Measurements from ENCODE around the gene COL24A1. TPM values are rescaled to one million over a fixed set of nuclear protein-coding genes. Genes with fewer than 3 reads are reported as not detected.

COL24A1 gene
- total RNA-seq (2021) (0.92 to 1.1 TPM (median 1.0 TPM) in 3 replicates), Bru-seq, nascent RNA (percentile 26 among the genes with signal in this experiment)
- long read RNA-seq, experiment 1, partial matches to known transcripts, result 1 of 3 reads
- long read RNA-seq, experiment 1, other reads (novel, unspliced or antisense), result 2 of 3 reads
- long read RNA-seq, experiment 2, result 0 reads
- long read RNA-seq, experiment 3, partial matches to known transcripts, result 2 of 4 reads
- long read RNA-seq, experiment 3, other reads (novel, unspliced or antisense), result 2 of 4 reads

- no peak within 1 kb of the TSS for H3K27ac Mint-ChIP-seq
- TF ChIP-seq MAX (CRISPR knock-in tag; IDR thresholded peaks at IDR 0.05), result 0 out of 2 replicates have a peak, but pooled peaks have one; percentile 18
- TF ChIP-seq ATF2 (CRISPR knock-in tag; IDR thresholded peaks at IDR 0.05; ENCODE audit: borderline replicate concordance, low read depth), result no peak
- no peak for TF ChIP-seq RELA (CRISPR knock-in tag; IDR thresholded peaks at IDR 0.05; ENCODE audit: borderline replicate concordance)
- DNase-seq (ENCODE audit: low spot score) (peak; percentile 78), ATAC-seq (peak; percentile 78)
- H3K4me1 Mint-ChIP-seq, result peaks cover 19% of the 10 kb centered on the region
- no peaks in the 10 kb centered on the region for H3K36me3 Mint-ChIP-seq
- peaks cover 56% of the 10 kb centered on the region for H3K27me3 Mint-ChIP-seq (ENCODE audit: low read depth)
- POLR2A ChIA-PET, result no interaction called here
- CTCF ChIA-PET, result no interaction called here
- peak within 1 kb of the TSS; percentile 74 for H3K4me3 Mint-ChIP-seq
- H3K9me3 Mint-ChIP-seq, result no peaks in the 10 kb centered on the region
These were observed at the start of gene COL24A1 for GRCh38 chr1:86156566-86157455. Gene COL24A1, minus strand, starts transcription at chr1:86156772. Its CDS starts 376 bp downstream, at chr1:86156396.

- CTCF ChIA-PET, result no interaction called here
- no peak overlapping the region for H3K4me3 Mint-ChIP-seq
- no peaks in the 10 kb centered on the region for H3K9me3 Mint-ChIP-seq
- DNase-seq (ENCODE audit: low spot score) (no peak), ATAC-seq (no peak)
- TF ChIP-seq, protein P1, sequence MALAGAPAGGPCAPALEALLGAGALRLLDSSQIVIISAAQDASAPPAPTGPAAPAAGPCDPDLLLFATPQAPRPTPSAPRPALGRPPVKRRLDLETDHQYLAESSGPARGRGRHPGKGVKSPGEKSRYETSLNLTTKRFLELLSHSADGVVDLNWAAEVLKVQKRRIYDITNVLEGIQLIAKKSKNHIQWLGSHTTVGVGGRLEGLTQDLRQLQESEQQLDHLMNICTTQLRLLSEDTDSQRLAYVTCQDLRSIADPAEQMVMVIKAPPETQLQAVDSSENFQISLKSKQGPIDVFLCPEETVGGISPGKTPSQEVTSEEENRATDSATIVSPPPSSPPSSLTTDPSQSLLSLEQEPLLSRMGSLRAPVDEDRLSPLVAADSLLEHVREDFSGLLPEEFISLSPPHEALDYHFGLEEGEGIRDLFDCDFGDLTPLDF (CRISPR knock-in tag; IDR thresholded peaks at IDR 0.05), result no peak
- TF ChIP-seq ZNF138 (CRISPR knock-in tag; conservative IDR thresholded peaks at IDR 0.05), result no peak
- TF ChIP-seq E2F4 (CRISPR knock-in tag; IDR thresholded peaks at IDR 0.05; ENCODE audit: borderline replicate concordance, low read depth), result no peak
- POLR2A ChIA-PET, result no interaction called here
- H3K27ac Mint-ChIP-seq, result no peak overlapping the region
- no peaks in the 10 kb centered on the region for H3K36me3 Mint-ChIP-seq
- H3K4me1 Mint-ChIP-seq, result no peaks in the 10 kb centered on the region
- no peaks in the 10 kb centered on the region for H3K27me3 Mint-ChIP-seq (ENCODE audit: low read depth)
These were observed 49.2 kb upstream of the COL24A1 start for GRCh38 chr1:86205741-86206140.

DNA sequence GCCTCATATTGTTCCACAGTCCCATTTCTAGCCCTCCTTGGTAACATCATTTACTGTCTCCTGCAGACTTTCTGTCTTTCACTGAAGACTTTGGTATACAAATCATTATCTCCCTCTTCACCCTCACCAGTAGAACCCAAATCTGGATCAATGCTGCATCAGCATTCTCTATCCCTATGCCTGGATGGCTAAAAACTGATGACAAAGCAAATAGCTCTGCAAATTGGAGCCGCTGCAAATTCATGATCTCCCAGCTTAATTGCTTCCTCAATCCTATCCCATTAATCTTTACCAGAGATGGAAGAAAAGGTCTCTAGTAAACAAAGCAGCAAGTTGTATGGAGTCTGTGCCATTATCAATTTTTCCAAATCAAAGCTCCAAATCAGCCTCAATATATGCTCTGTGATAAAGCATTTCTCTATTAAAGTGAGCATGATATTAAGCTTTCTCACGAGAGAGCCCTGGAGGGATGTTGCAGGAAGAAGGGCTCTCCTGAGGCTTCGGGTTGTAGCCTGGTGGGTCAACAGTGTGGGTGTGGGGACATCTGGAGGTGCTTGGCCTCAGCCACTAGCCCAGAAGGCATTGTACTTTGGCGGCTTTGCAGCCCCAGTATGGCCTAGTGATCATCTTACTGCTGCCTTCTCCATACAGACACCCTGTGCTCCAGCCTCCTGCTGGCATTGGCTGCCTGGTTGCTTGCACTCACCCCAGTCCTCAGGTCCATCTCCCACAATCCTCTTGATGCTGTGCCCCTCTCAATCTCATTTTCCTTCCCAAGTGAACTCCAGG, 46.2 kb upstream of the COL24A1 start:
- H3K4me3 Mint-ChIP-seq, result no peak overlapping the region
- H3K36me3 Mint-ChIP-seq, result no peaks in the 10 kb centered on the region
- POLR2A ChIA-PET, result no interaction called here
- no peaks in the 10 kb centered on the region for H3K9me3 Mint-ChIP-seq
- no peaks in the 10 kb centered on the region for H3K4me1 Mint-ChIP-seq
- ATAC-seq (no peak; the same call in 1 of the 2 replicates), DNase-seq (ENCODE audit: low spot score) (no peak)
- no peak overlapping the region for H3K27ac Mint-ChIP-seq
- no peak for TF ChIP-seq CBFB (CRISPR knock-in tag; IDR thresholded peaks at IDR 0.05; ENCODE audit: low read depth)
- no peak for TF ChIP-seq PRRX2 (CRISPR knock-in tag; IDR thresholded peaks at IDR 0.05)
- TF ChIP-seq ARID4B (CRISPR knock-in tag; IDR thresholded peaks at IDR 0.05; ENCODE audit: borderline replicate concordance), result no peak
- TF ChIP-seq, protein P2, sequence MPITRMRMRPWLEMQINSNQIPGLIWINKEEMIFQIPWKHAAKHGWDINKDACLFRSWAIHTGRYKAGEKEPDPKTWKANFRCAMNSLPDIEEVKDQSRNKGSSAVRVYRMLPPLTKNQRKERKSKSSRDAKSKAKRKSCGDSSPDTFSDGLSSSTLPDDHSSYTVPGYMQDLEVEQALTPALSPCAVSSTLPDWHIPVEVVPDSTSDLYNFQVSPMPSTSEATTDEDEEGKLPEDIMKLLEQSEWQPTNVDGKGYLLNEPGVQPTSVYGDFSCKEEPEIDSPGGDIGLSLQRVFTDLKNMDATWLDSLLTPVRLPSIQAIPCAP (CRISPR knock-in tag; IDR thresholded peaks at IDR 0.05), result no peak
- no peak for TF ChIP-seq ZNF425 (CRISPR knock-in tag; conservative IDR thresholded peaks at IDR 0.05)
- no peak for TF ChIP-seq ZNF232 (CRISPR knock-in tag; IDR thresholded peaks at IDR 0.05)
- no peak for TF ChIP-seq ZSCAN18 (CRISPR knock-in tag; IDR thresholded peaks at IDR 0.05)
- TF ChIP-seq ZNF121 (CRISPR knock-in tag; IDR thresholded peaks at IDR 0.05), result no peak
- no peaks in the 10 kb centered on the region for H3K27me3 Mint-ChIP-seq (ENCODE audit: low read depth)
- CTCF ChIA-PET, result no interaction called here
